Loucy (cell line): ENCODE data around the gene AHRR.

Source experiments
- H2AFZ ChIP-seq: fragments of 200-600 bp; sonication (generic); 2 replicates; pipeline ENCODE4 v1.6.0; 2016; ENCODE audit warnings: antibody characterized with exemption, mild to moderate bottlenecking, low read length, moderate library complexity
- H3F3A ChIP-seq: fragments of 200-600 bp; 2 replicates; pipeline ENCODE4 v1.6.0; 2016; ENCODE audit warnings: antibody characterized with exemption, low read depth, mild to moderate bottlenecking
- H3K27me3 ChIP-seq: fragments of 200-600 bp; sonication (generic); 2 replicates; pipeline ENCODE4 v1.6.1; 2014; ENCODE audit warnings: low read length, mild to moderate bottlenecking; ENCODE audit not compliant: insufficient read depth, poor library complexity, severe bottlenecking
- H3K36me3 ChIP-seq: fragments of 200-600 bp; sonication (generic); 2 replicates; pipeline ENCODE4 v1.6.1; 2016; ENCODE audit warnings: low read length; ENCODE audit not compliant: insufficient read depth
- H3K4me1 ChIP-seq: fragments of 200-600 bp; sonication (generic); 2 replicates; pipeline ENCODE4 v1.5.1; 2014; ENCODE audit warnings: low read length, mild to moderate bottlenecking; ENCODE audit not compliant: insufficient read depth, poor library complexity, severe bottlenecking
- H3K4me2 ChIP-seq: fragments of 200-600 bp; sonication (generic); 2 replicates; pipeline ENCODE4 v1.6.0; 2014; ENCODE audit warnings: antibody characterized with exemption, low read length, low read depth, mild to moderate bottlenecking; ENCODE audit not compliant: poor library complexity, severe bottlenecking
- H3K4me3 ChIP-seq: fragments of 200-600 bp; sonication (generic); 2 replicates; pipeline ENCODE4 v1.5.1; 2014; ENCODE audit warnings: low read length, mild to moderate bottlenecking, mixed read lengths; ENCODE audit not compliant: poor library complexity, severe bottlenecking
- H3K79me2 ChIP-seq: fragments of 200-600 bp; sonication (generic); 2 replicates; pipeline ENCODE4 v1.6.1; 2014; ENCODE audit warnings: low read length; ENCODE audit not compliant: insufficient read depth
- H3K9ac ChIP-seq: fragments of 200-600 bp; sonication (generic); 2 replicates; pipeline ENCODE4 v1.6.0; 2014; ENCODE audit warnings: mild to moderate bottlenecking, low read depth, low read length, moderate library complexity; ENCODE audit not compliant: poor library complexity, severe bottlenecking
- H3K9me2 ChIP-seq: fragments of 200-600 bp; sonication (generic); replicated peaks from 2 replicates; pipeline ENCODE4 v1.6.1; 2016; ENCODE audit warnings: low read depth, low read length, mixed read lengths
- H3K9me3 ChIP-seq: fragments of 200-600 bp; sonication (generic); 2 replicates; pipeline ENCODE4 v1.6.1; 2014; ENCODE audit warnings: mild to moderate bottlenecking, antibody characterized with exemption, low read length, low read depth; ENCODE audit not compliant: insufficient read depth
- H4K20me1 ChIP-seq: fragments of 200-600 bp; sonication (generic); 2 replicates; pipeline ENCODE4 v1.6.0; 2014; ENCODE audit warnings: antibody characterized with exemption, low read length, mild to moderate bottlenecking; ENCODE audit not compliant: insufficient read depth, poor library complexity, severe bottlenecking
- CTCF ChIP-seq: fragments of 200-600 bp; sonication (generic); conservative IDR thresholded peaks from 2 replicates; pipeline ENCODE4 v1.5.1; 2014; ENCODE audit warnings: mild to moderate bottlenecking, antibody characterized with exemption, low read length
- EZH2phosphoT487 ChIP-seq: fragments of 200-600 bp; IDR thresholded peaks from 2 replicates; pipeline ENCODE4 v1.6.1; 2018; ENCODE audit warnings: antibody characterized with exemption, mild to moderate bottlenecking, moderate library complexity, borderline replicate concordance

AHRR gene

DNA sequence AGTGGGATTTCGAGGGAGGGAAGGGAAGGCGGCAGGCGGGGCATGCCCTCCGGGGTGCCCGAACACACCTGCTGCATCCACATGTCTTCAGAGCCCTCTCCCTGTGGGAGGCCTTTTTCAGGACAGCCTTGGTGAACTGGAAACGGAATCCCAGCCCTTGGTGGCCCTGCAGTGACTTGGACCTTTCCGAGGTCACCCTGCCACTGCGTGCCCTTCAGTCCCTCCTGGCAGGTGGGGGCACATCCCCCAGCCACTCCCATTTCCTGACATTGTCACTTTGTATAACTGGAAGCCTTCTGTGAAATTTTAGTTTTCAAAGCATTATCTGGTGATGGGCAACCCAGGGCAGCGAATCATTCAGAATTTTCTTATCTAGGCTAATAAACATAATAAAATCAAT is 11.0 kb upstream of the AHRR start:
- Histone ChIP-seq H3F3A (no peaks in the 10 kb centered on the region), H3K36me3 (peaks cover 90% of the 10 kb centered on the region; the same call in 1 of the 2 replicates), H3K79me2 (peaks cover 32% of the 10 kb centered on the region; the same call in 1 of the 2 replicates), H3K4me3 (no peak overlapping the region), H3K4me1 (no peaks in the 10 kb centered on the region), H3K27me3 (no peaks in the 10 kb centered on the region), H3K9me2 (no peaks in the 10 kb centered on the region), H3K9me3 (no peaks in the 10 kb centered on the region), H3K4me2 (no peak overlapping the region), H3K9ac (no peak overlapping the region), H4K20me1 (peaks cover 5% of the 10 kb centered on the region), H2AFZ (no peak overlapping the region)
- TF ChIP-seq EZH2phosphoT487 (no peak), CTCF (no peak)

GRCh38 chr5:310941-311434 is 10.5 kb upstream of the AHRR start:
- no peak for TF ChIP-seq CTCF
- TF ChIP-seq EZH2phosphoT487 = no peak
- no peaks in the 10 kb centered on the region for H3F3A ChIP-seq
- H3K79me2 ChIP-seq = peaks cover 30% of the 10 kb centered on the region; the same call in 1 of the 2 replicates
- no peak overlapping the region for H3K9ac ChIP-seq
- H3K4me3 ChIP-seq = no peak overlapping the region
- peaks cover 5% of the 10 kb centered on the region for H4K20me1 ChIP-seq
- no peak overlapping the region for H2AFZ ChIP-seq
- no peaks in the 10 kb centered on the region for H3K27me3 ChIP-seq
- H3K4me1 ChIP-seq = no peaks in the 10 kb centered on the region
- no peaks in the 10 kb centered on the region for H3K9me3 ChIP-seq
- H3K36me3 ChIP-seq = peaks cover 90% of the 10 kb centered on the region; the same call in 1 of the 2 replicates
- H3K4me2 ChIP-seq = no peak overlapping the region
- no peaks in the 10 kb centered on the region for H3K9me2 ChIP-seq

DNA sequence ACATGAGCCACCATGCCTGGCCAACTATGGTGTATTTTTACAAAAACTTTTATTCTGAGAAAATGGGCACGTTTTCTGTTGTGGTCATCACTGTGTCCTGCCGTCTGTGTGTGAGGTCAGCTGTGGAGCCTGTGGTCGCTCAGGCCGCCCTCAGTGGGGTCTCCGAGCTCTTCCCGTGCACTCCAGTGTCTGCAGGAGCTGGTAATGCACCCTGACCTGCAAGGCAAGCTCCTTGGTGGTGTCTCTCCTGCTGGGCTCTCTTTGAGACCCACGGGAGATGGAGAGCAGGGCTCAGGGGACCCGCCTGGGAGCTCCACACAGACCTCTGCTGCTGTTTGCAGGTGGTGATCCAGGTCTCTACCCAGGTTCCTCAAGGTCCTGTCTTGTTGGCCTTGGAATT is 9.6 kb upstream of the AHRR start:
- H4K20me1 ChIP-seq = peaks cover 5% of the 10 kb centered on the region
- no peaks in the 10 kb centered on the region for H3K9me3 ChIP-seq
- H3K4me2 ChIP-seq = no peak overlapping the region
- H3K27me3 ChIP-seq = no peaks in the 10 kb centered on the region
- TF ChIP-seq CTCF (no peak), EZH2phosphoT487 (no peak)
- no peak overlapping the region for H3K9ac ChIP-seq
- no peaks in the 10 kb centered on the region for H3K9me2 ChIP-seq
- H2AFZ ChIP-seq = no peak overlapping the region
- H3K4me3 ChIP-seq = no peak overlapping the region
- peaks cover 27% of the 10 kb centered on the region; the same call in 1 of the 2 replicates for H3K79me2 ChIP-seq
- H3F3A ChIP-seq = no peaks in the 10 kb centered on the region
- H3K36me3 ChIP-seq = peaks cover 83% of the 10 kb centered on the region; the same call in 1 of the 2 replicates
- no peaks in the 10 kb centered on the region for H3K4me1 ChIP-seq
